HG02798 (cell line): ENCODE data around the gene DGKB.
"Not testable (repeated sequence)": the region's sequence is repeated elsewhere in the genome, so short reads cannot be mapped to it uniquely, and the experiment has no call there.

ENCODE experiments used
- ATAC-seq: cut with Tn5 transposase; IDR thresholded peaks from one replicate; pipeline ENCODE4 v1.9.1; 2021; ENCODE audit warnings: mild to moderate bottlenecking; ENCODE audit not compliant: unreplicated experiment, poor library complexity

The DGKB gene

DNA sequence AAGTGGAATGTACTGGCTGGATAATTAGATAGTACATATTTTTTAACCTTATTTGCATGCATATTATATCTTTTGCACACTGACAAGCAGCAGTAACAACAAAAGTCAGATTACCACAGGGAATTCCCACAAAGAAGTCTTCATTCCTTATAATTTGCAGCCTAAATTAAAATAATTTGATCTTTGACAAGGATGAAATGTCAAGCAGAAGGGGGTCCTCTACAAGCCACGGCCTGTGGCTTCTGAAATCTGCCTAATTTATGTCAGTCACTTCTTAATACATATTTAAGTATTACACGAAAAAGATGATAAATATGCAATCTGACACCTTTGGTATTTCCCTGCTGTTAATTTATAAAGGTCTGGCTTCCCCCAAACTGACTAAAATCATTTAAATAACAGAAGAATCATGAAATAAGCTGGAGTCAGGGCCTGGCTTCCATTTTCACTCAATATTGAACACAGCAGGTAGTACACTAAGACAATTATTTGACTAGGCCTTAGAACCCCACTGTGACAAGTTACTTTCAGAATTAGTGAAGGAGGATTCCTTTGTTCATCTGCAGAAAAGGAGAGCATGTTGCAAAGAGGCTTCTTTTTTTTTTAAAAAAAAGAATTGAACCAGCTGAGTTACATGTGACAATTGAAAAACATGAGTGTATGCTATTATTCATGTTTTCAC, 562.0 kb downstream of the DGKB start:
- no peak for ATAC-seq

DNA sequence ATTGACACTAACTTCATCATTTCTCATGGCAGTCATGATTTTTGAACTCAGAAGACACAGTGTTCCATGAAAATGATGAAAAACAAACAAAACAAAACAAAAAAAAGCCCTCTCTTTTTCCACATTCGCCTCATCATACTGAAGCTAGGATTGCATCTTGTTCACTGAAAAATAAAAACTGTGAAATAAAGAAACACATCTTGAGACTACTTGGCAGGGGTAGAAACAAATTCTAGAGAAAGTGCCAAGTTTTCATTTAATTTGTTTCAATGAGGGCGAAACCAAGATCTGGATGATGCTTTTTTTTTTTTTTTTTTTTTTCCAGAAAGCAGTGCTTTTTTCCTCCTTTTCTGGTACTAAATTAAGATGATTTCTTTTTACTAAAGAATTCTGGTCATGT, 562.7 kb downstream of the DGKB start:
- no peak for ATAC-seq

DNA sequence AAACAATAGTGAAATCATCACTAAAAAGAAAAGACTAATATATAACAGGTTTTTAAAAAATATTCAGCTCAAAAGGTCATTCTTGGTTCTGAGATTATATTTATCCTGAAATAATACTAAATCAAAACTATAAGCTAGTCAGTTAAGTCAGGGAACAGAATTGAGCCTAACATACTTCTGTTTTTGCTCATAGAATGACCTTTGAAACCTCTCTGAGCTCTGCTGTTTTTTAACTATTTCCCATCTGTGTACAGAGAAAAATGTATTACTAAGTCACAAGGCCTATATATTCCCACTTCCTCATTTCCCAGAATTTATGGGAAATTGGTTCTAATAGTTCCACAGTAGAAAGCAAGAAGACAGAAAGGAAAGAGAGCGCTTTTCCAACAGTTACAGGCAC, 566.3 kb downstream of the DGKB start:
- ATAC-seq, result no peak

DNA sequence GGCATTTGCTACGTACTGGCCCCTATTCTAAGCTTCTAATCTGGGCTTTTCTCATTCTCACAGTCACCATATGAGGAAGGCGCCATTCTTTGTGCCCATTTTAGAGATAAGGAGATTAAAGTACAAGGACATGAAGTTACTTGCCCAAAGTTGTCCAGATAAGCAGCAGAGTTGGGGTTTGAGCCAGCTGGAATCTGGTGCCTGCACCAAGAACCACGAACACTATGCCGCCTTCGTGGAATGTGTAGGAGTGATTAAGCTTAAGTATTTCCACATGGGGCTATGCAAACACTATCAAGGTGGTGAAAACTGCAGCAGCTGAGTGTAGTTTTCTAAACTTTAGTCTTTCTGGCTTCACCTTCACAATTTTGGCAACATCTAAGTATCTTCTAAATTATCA, 570.4 kb downstream of the DGKB start:
- no peak for ATAC-seq

DNA sequence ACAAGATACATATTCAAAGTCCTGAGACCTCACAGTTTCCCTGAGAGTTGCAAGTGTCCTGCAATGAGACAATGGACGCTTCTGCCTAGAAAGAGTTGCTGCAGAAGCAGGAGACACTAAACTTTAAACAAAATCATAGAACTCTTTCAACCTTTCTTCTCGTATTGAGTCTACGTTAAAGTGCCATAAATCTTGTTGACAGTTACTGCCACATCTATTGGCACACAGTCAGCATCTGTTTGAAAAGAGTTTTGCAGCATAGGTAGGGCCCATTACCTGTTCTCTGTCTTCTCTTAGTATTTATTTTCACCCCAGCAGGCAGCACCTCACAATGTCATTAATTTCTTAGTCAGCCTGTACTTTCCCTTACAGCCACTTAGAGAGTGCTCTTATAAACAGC, 577.8 kb downstream of the DGKB start:
- no peak for ATAC-seq

DNA sequence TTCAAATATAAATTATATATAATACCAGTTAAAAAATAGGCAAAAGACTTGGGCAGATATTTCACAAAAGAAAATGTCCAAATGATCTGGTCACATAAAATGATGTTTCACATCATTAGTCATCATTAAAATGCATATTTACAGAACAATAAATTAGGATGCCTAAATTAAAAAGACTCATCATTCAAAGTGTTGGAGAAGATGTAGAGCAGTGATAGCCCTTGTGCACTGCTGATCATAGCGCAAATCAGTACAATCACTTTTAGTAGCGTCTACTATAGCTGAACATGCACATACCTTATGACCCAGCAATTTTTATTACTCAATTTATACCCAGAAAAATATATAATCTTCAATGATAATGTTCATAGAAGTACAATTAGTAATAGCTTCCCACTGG, 579.8 kb downstream of the DGKB start:
- ATAC-seq, result no peak

DNA sequence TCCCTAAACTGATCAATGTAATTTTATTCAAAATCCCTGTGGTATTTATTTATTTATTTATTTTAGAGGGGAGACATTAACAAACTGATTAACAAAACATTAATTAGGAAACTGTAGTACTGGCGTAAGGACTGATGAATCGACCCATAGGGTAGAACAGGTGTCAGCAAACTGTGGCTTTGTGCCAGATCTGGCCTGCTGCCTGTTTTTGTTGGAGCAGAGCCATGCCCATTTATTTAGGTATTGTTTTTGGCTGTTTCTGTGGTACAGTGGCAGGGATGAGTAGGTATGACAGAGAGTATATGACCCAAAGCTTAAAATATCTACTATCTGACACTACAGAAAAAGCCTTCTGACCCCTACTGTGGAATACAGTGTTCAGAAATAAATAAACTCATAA, 580.6 kb downstream of the DGKB start:
- no peak for ATAC-seq

DNA sequence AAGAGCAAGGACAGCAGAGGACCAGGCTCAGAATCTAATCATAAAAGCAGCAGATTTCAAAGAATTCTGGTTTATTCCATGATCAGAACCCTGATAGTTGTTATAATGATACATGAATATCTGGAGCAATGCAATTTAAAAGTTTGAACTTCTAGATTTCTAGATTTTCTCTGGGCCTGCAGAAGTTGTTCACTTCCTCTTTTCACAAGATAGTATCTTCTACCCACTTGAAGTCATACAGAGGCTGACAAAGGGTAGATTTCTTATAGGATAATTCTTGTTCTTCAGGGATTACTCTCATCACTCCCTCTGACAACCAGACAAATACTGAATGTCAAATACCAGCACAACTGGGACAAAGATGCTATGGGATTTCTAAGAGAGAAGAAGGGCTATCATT, 593.1 kb downstream of the DGKB start:
- no peak for ATAC-seq

DNA sequence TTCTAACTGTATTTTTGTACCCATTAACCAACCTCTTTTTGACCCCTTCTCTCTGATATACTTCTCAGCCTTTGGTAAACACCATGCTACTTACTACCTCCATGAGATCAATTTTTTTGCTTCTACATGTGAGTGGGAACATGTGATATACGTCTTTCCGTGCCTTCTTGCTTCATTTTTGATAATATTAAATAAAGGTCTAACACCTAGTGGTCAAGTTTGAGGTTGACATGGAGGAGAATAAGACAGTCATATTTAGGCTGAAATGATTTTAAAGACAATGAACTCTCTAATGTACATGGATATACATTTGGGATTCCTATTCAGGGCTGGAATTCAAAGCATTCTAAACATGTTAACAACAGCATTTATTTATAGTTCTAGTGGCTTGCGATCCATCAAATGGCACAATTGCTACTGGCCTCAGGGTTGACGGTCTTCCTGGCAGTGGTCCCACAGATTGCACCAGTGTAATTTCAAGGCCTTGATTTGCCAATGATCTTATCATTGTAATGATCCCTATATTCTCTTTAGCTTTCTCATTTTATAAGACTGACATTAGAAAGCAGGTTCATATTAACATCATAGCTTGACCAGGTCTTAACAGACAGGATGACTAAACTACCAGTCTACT, 597.2 kb downstream of the DGKB start:
- no peak for ATAC-seq

DNA sequence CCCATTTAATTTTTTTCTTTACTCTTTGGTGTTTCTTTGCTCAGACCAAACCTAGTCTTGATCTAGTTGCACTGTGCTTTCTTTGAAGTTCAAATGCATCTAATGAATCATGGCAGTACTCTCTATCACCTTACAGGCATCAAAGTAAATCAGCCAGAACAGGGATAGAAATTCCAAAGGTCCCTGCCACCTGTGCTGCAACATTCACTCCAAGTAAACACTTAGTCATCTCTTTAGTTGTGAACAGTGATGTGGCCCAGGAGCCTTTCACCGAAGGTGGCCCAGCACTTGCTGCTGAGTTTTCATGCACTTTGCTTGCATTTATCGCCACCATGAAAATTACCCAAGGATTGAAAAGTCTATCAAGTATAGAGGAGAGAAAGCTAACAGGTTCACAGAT, 599.0 kb downstream of the DGKB start:
- no peak for ATAC-seq

DNA sequence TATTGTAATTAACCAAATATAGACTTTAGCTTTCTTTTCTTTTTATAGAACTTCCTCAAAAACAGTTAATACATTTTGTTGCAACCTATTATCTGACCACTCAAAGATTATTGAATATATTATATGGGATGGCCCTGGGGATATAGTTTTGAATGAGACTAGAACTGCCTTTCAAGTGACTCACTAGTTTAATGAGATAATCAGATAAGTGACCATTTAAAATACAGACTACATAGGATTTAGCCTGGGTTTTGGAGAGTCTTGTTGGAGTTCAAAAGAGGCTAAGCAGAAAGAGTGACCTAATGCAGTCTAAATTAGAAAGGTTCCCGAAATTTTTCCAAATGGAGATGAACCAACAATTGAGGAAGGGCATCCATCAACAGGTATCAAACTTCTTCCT, 607.9 kb downstream of the DGKB start:
- ATAC-seq, result no peak

DNA sequence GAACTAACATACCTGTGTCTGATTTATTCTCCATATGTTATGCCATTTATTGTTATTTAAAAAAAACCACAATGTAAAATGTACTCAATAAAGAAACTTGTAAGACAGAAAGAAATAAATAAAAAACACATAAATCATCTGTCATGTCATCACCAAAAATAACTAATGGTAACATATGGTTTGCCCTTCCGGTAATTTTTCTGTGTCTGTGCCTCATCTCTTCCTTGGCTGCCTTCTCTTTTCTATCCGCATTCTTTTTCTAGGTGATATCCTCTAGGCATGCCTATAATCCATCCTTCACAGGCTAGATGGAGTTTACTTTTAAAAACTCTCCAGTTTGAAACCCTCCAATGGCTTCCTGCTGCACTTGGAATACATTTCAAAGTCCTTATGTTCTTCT, 609.1 kb downstream of the DGKB start:
- ATAC-seq, result no peak

DNA sequence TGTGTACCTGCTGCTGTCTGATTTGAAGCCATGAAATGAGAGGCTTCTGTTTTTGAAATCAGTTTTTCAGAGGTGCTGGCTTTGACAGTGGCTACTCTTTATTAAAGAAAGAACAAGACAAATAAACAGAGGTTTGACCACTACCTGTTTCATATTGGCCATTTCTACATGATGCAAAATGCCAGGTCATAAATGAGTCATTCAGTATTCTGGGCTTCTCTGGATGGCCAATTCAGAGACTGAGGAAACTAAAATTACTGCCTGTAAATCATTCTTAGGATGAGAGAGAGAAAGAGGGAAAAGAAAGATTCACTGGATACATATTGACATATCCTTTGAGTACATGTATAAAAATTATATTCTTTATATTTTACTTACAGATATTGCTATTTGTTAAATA, 609.8 kb downstream of the DGKB start:
- no peak for ATAC-seq

DNA sequence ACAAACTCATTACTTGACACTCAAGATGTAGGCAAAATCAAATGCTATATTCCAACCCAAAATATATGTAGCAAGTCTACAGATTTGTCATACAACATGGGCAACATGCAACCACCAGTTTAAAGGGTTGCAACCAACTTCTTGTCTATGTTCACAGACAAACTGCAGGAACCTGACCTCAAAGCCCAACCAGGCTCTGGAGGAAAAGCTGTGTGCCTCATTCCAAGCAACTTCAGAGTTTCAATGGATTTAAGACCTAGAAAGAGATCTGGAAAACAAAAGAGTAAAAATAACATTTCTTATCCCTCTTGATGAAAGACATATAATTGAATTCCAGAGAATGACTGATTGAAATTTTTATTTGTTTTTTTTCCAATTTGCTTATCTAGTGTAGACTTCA, 612.6 kb downstream of the DGKB start:
- ATAC-seq, result no peak

DNA sequence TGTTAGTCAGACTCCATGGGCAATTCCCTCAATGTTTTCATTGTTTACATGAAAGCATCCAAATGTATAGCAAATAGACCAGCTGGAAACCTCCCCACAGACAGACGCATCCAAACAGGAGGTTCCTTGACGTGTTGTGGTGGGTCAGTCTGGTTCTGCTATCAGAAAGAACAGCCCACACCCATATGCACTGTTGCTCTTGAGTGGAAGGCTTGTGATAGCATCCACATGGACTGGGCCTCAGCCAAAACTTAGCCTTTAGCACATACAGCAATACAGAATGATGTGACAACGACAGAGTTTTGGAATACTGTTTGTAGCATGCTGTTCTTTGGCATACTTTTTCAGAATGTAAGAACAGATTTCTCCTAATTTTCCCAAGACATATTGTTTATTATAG, 613.9 kb downstream of the DGKB start:
- ATAC-seq, result no peak

DNA sequence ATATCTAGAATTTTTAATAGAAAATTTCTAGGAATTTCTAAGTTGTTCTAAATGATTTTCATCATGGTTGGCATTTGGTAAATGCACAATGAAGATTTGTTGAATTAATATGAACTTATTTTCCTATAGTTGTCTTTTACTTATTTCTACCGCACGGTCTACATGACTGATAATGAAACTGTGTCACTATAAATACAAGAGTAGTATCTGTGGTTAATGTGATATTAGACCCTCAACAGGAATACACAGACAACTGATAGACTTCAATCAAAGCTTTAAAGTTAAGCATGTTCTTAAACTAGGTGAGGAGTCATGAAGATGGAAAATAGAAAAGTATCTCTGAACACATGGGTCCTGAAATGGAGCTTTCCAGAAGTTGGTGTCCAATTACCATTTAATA, 615.2 kb downstream of the DGKB start:
- ATAC-seq, result no peak

DNA sequence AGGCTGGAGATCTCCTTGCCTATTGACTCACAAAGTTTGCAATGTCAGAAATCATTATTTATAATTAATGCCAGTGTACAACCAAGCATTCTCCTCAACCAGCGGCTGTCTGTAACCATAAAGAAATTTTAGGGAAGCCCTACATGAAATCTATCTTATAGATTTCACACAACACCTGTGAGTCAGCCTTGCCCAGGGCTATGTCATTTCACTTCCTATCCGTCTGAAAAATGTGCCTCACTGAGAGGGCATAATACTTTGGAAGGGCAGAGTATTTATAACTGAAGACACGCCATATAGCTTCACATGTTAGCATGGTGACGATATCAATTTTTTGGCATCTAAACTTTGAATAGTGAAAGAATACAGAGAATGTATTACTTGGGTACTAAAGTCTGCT, 616.5 kb downstream of the DGKB start:
- no peak for ATAC-seq

DNA sequence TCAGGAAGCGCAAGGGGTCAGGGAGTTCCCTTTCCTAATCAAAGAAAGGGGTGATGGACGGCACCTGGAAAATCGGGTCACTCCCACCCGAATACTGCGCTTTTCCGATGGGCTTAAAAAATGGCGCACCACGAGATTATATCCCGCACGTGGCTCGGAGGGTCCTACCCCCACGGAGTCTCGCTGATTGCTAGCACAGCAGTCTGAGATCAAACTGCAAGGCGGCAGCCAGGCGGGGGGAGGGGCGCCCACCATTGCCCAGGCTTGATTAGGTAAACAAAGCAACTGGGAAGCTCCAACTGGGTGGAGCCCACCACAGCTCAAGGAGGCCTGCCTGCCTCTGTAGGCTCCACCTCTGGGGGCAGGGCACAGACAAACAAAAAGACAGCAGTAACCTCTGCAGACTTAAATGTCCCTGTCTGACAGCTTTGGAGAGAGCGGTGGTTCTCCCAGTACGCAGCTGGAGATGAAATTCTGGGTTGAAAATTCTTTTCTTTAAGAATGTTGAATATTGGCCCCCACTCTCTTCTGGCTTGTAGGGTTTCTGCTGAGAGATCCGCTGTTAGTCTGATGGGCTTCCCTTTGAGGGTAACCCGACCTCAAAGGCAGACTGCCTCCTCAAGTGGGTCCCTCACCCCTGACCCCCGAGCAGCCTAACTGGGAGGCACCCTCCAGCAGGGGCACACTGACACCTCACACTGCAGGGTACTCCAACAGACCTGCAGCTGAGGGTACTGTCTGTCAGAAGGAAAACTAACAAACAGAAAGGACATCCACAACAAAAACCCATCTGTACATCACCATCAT, 623.3 kb downstream of the DGKB start:
- not testable (repeated sequence) for ATAC-seq

DNA sequence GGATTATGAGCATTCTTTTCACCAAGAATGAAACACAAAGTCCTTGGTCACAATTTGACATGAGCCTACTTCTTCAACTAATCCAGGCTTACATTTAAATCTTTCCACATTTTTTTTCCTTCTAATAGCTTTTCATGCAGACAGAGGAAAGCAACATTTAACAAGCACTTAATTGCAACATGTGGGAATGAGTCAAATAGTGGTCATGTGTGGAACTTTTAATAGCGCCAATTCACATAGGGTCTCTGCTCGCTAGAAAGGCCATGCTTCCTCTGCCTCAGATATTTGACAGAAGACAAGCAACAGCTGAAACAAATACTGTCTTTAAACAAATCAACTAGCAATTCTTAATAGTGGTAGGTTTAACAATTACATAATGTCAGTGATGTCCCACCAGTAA, 627.2 kb downstream of the DGKB start:
- no peak for ATAC-seq

DNA sequence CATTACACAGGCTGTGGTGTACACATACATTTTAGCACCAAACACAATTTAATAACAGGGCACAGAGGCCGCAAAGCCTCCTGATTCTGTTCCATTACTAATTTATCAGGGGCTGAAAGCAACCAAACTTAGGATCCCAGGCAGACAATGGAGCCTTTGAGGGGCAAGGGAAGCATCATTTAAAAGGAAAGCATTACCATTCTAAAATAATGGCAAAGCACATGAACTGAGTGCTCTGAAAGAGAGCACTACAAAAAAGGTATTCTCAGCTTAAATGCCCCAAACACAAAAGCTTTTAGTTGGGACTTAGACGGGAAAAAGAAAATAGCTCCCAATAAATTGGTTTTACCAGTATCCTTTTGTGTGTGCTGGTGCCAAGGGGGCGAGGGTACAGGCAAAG, 631.1 kb downstream of the DGKB start:
- ATAC-seq, result no peak

DNA sequence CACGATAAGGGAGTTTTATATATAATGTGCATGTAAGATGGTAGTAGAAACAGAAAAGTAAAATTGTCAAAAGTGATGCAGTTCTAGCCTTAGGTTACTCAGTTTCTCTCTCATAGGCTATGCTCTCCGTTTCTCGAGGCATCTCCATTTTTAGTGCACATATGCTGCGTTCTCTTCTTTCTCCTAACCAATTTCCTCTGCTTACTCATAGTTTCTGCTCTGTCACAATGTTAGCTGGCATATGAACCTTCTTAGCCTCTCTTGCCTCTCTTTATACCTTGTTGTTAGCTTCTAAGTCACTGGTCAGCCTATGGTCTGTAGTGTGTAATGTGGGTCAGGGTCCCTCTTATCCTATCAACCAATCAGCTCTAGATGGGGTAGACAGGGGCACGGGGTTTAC, 632.5 kb downstream of the DGKB start:
- no peak for ATAC-seq

DNA sequence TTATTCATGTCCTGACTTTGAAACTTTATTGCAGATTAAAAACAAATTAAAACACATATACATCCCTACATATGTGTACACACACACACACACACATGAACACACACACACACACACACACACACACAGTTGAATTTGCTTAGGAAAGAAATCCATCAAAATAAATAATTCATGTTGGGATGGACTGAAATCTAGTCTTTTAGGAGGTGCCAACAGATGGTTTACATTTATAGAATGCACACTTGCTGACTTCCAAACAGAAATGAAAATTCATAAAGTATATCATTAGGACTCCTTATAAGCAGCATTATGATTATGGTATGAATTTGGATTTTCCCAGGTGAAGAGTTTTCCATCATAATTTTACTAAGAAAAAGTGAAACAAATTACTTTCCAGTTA, 642.5 kb downstream of the DGKB start:
- no peak for ATAC-seq
